Adipocyte (in vitro differentiated cells): Measurements from ENCODE around the gene SYNE2.

Experiments
- DNase-seq: peaks from one replicate; pipeline ENCODE4 v3.0.0-alpha.2; 2015; ENCODE audit warnings: low read depth
- H3K27me3 ChIP-seq: replicated peaks from 2 replicates; pipeline ENCODE4 v1.7.0; 2013; ENCODE audit warnings: mild to moderate bottlenecking, low read length, moderate library complexity; ENCODE audit not compliant: control insufficient read depth, insufficient read depth
- H3K36me3 ChIP-seq: 2 replicates; pipeline ENCODE4 v1.7.0; 2013; ENCODE audit warnings: low read length, mild to moderate bottlenecking, moderate library complexity; ENCODE audit not compliant: control insufficient read depth, insufficient read depth, severe bottlenecking
- H3K4me1 ChIP-seq: 2 replicates; pipeline ENCODE4 v1.7.0; 2013; ENCODE audit warnings: mild to moderate bottlenecking, low read length, moderate library complexity; ENCODE audit not compliant: control insufficient read depth, insufficient read depth
- H3K4me3 ChIP-seq: 2 replicates; pipeline ENCODE4 v1.7.0; 2013; ENCODE audit warnings: mild to moderate bottlenecking, low read length, moderate library complexity
- H3K9ac ChIP-seq: 2 replicates; pipeline ENCODE4 v1.7.0; 2013; ENCODE audit warnings: mild to moderate bottlenecking, low read length, moderate library complexity
- H3K9me3 ChIP-seq: 2 replicates; pipeline ENCODE4 v1.7.0; 2013; ENCODE audit warnings: mild to moderate bottlenecking, low read length, moderate library complexity; ENCODE audit not compliant: control insufficient read depth

SYNE2 gene

DNA sequence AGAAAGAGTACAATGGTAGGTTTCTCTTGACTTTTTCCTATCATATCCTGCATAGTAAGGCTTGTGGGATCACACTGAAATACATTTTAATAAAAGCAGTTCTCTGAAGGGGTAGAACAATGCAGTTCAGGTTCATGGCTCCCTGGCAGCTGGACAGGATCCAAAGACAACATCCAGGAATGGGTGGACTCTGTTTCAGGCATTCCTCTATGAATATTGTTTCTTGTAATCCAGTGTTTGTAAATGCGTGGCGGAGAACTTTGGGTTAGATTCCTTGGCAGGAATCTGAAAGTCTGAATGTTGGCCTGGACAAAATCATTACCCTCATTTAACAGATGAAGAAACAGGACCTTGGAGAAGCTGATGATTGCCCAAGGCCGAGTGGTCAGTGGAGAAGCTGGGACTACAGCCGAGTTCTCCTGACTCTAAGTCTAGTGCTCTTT lies 43.5 kb downstream of the SYNE2 start:
- H3K27me3 ChIP-seq: no peaks in the 10 kb centered on the region
- H3K9me3 ChIP-seq: no peaks in the 10 kb centered on the region
- H3K9ac ChIP-seq: peak overlapping the region; percentile 75
- H3K36me3 ChIP-seq: no peaks in the 10 kb centered on the region
- peak; percentile 97 for DNase-seq
- peaks cover 87% of the 10 kb centered on the region for H3K4me1 ChIP-seq
- peak overlapping the region; percentile 46 for H3K4me3 ChIP-seq

DNA sequence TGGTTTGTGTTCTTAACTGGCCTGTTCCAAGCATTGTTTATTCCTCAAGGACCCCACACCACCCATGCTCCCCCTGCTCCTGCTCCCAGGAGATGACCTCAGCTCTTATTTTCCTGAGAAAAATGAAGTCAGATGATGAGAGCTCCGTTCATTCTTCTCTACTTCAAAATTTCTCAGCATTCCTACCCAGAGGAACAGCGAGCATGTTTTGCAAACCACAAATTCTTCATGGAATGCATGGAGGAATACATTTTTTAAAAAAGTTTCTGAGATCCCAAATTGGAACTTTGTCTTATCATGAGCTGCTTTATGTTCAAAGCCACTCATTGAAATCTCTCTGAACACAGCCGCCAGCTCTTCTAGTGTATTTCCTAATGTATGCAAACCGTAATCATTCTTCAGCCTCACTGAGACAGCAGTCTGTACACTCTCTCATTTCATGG lies 44.9 kb downstream of the SYNE2 start:
- no peaks in the 10 kb centered on the region for H3K36me3 ChIP-seq
- H3K4me1 ChIP-seq: peaks cover 76% of the 10 kb centered on the region
- H3K27me3 ChIP-seq: no peaks in the 10 kb centered on the region
- H3K9me3 ChIP-seq: no peaks in the 10 kb centered on the region
- H3K4me3 ChIP-seq: no peak overlapping the region
- DNase-seq: peak; percentile 79
- H3K9ac ChIP-seq: peak overlapping the region; percentile 58

DNA sequence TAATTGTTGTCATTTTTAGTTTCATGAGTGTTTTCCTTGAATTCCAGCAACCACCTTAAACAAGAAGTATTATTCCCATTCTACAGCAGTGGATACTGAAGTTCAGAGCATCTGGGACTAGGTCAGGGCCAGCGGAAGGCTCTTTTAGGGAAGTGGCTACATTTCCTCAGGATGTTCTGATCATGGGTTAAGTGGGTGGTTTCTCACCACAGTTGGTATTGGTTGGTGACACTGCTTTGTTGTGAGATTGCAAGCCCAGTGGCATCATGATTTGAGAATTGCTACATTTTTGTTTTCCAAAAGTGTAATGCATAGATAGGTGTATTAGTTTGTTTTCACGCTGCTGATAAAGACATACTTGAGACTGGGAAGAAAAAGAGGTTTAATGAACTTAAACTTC lies 47.1 kb downstream of the SYNE2 start:
- H3K9ac ChIP-seq: no peak overlapping the region
- H3K4me1 ChIP-seq: peaks cover 55% of the 10 kb centered on the region
- H3K36me3 ChIP-seq: no peaks in the 10 kb centered on the region
- H3K4me3 ChIP-seq: no peak overlapping the region
- H3K9me3 ChIP-seq: no peaks in the 10 kb centered on the region
- H3K27me3 ChIP-seq: no peaks in the 10 kb centered on the region
- DNase-seq: no peak

DNA sequence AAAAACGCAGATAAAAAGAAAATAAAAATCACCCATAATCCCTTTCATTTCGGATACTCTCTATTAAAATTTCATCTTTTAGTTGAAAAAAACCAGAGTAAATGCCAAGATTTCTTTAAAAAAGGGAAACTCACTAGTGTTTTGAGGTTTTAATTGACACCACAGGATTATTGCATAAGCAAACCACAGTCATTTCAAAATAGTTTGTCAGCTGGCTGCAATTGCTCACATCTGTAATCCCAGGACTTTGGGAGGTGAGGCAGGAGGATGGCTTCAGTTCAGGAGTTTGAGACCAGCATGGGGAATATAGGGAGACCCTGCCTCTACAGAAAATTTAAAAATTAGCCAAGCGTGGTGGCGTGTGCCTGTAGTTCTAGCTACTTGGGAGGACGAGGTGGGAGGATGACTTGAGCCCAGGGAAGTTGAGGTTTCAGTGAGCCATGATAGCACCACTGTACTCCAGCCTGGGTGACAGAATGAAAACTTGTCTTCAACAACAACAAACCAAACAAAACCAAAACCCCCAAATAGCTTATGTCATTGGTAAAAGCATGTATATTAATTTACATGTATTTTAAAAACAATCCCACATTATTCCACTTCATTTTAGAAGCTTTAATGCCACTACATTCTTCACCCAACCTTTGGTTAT lies 48.8 kb downstream of the SYNE2 start:
- Histone ChIP-seq H3K9ac (no peak overlapping the region), H3K27me3 (no peaks in the 10 kb centered on the region), H3K4me1 (peaks cover 42% of the 10 kb centered on the region), H3K36me3 (no peaks in the 10 kb centered on the region), H3K4me3 (no peak overlapping the region), H3K9me3 (no peaks in the 10 kb centered on the region)
- DNase-seq: peak; percentile 81

DNA sequence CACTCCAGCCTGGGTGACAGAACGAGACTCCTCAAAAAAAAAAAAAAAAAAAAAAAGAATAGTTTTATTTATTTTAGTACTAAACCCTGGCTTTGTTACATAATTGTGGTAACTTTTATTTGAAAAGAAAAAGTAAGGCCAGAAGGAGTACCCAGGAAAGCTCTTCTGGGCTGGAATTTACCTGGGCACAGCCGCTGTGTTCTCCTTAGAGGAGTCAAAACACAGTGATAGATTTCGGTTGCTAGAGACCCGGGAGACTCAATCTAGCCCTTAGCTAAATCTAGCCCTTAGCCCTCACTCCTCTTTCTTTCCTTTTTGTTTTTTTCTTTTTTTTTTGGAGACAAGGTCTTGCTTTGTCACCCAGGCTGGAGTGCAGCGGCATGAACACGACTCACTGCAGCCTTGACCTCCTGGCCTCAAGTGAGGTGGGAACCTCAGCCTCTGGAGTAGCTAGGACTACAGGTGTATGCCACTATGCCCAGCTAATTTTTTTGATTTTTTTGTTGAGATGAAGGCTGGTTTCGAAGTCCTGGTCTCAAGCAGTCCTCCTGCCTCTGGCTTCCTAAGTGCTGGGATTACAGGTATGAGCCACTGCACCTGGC lies 49.7 kb downstream of the SYNE2 start:
- no peaks in the 10 kb centered on the region for H3K9me3 ChIP-seq
- H3K36me3 ChIP-seq: no peaks in the 10 kb centered on the region
- H3K4me1 ChIP-seq: peaks cover 33% of the 10 kb centered on the region

DNA sequence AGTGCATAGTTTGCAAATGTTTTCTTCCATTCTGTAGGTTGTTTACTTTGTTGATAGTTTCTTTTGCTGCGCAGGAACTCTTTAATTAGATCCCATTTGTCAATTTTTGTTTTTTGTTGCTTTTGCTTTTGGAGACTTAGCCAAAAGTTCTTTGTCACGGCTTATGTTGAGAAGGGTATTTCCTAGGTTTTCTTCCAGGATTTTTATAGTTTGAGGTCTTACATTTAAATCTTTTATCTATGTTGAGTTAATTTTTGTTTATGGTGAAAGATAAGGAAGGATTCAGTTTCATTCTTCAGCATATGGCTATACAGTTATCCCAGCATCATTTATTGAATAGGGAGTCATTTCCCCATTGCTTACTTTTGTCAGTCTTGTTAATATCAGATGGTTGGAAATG lies 51.9 kb downstream of the SYNE2 start:
- Histone ChIP-seq H3K27me3 (no peaks in the 10 kb centered on the region), H3K9ac (no peak overlapping the region), H3K36me3 (no peaks in the 10 kb centered on the region), H3K4me3 (no peak overlapping the region), H3K9me3 (no peaks in the 10 kb centered on the region), H3K4me1 (peaks cover 33% of the 10 kb centered on the region)
- no peak for DNase-seq

More for the DNA sequence above, 49.7 kb downstream of the SYNE2 start:
- Histone ChIP-seq H3K27me3 (no peaks in the 10 kb centered on the region), H3K4me3 (no peak overlapping the region), H3K9ac (no peak overlapping the region)
- no peak for DNase-seq

DNA sequence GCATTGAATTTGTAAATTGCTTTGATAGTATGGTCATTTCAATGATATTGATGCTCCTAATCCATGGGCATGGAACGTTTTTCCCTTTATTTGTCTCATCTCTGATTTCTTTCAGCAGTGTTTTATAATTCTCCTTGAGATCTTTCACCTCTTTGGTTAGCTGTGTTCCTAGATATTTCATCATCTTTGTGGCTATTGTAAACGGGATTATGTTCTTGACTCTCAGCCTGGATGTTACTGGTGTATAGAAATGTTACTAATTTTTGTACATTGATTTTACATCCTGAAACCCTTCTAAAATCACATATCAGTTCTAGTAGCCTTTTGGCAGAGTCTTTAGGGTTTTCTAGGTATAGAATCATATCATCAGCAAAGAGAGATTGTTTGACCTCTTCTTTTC lies 52.6 kb downstream of the SYNE2 start:
- Histone ChIP-seq H3K4me3 (no peak overlapping the region), H3K9ac (no peak overlapping the region), H3K4me1 (peaks cover 33% of the 10 kb centered on the region), H3K36me3 (no peaks in the 10 kb centered on the region), H3K27me3 (no peaks in the 10 kb centered on the region), H3K9me3 (no peaks in the 10 kb centered on the region)
- no peak for DNase-seq

DNA sequence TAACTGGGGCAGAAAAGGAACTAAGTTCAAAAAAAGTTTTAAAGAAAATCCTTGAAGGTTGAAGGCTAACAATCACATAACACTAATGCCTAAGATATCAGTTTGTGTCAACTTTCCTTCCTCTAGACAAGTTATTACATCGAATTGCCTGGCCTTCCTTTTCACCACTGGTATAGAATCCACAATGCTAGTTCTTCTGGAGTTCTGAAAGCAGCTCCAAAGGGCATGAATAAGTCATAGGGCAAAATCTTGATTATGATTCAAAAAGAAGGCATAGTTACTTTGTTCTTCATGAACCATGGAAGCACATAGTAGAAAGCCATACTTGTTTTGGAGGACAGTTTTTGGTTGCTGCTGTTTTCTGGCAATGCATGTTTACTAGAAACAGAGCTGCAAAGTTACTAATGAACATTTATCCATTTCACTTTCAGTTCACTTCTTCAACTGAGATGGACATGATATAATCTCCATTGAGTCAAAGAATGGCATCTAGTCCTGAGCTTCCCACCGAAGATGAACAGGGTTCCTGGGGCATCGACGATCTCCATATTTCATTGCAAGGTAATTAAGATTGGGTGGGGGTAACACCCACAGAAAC lies 56.0 kb downstream of the SYNE2 start:
- no peaks in the 10 kb centered on the region for H3K27me3 ChIP-seq
- H3K4me1 ChIP-seq: peaks cover 28% of the 10 kb centered on the region
- DNase-seq: no peak
- no peaks in the 10 kb centered on the region for H3K36me3 ChIP-seq
- H3K4me3 ChIP-seq: peak overlapping the region; percentile 69
- H3K9ac ChIP-seq: no peak overlapping the region
- no peaks in the 10 kb centered on the region for H3K9me3 ChIP-seq

DNA sequence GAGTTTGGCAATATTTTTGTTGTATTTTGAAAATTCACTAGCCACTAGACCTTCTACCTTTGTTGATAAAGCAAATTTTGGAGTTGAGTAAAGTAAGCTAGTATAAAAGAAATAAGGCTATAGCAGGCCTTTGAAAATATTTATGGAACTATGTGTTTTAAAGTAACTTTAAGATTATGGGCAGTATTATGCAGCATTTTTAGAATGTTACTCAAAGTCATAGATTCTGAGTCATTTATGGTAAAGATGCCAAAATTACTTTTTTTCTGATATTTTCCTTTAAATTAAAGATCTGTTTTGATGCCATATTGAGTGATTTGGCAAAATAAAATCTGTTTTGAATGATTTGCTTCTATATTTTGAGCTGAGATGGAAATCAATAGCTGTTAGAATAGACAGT lies 57.2 kb downstream of the SYNE2 start:
- no peak overlapping the region for H3K9ac ChIP-seq
- H3K27me3 ChIP-seq: no peaks in the 10 kb centered on the region
- H3K4me3 ChIP-seq: no peak overlapping the region
- no peaks in the 10 kb centered on the region for H3K9me3 ChIP-seq
- DNase-seq: peak; percentile 58
- peaks cover 28% of the 10 kb centered on the region for H3K4me1 ChIP-seq
- H3K36me3 ChIP-seq: no peaks in the 10 kb centered on the region

DNA sequence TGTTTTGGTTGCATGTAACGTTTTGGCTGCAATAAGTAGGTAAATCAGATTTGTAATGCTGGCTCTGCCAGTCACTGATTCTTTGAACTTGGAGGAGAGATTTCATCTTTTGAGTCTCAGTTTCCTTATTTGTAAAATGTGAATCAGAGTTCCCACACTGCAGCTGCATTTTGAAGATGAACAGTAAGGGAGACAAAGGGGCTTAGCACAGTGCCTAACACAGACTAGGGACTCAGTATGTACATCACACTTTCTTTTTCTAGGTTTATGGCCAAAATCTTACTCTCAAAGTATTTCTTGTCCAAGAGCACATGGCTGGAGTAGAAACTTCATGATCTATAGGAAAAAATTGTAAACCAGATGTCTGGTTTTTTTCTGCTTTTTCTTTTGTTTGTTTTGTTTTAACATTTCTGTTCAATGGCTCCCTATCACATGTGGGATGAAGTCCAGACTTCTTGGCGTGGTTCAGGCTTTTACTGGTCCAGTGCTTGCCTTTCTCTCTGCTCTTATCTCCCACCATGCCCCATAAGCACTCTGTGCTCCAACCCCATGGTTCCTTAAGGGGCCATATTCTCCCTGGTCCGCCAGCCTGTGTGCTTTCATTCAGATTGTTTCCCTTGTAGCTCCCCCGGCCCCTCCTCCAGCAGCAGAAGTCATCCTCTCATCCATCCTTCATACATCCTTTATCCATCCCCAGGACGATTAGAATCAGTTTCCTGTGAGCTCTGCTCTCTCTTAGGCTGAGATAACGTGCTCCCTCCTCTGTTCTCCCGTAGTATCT lies 58.0 kb downstream of the SYNE2 start:
- H3K4me1 ChIP-seq: peaks cover 28% of the 10 kb centered on the region
- H3K4me3 ChIP-seq: no peak overlapping the region
- H3K36me3 ChIP-seq: no peaks in the 10 kb centered on the region
- H3K9me3 ChIP-seq: no peaks in the 10 kb centered on the region
- no peaks in the 10 kb centered on the region for H3K27me3 ChIP-seq
- peak; percentile 48 for DNase-seq
- H3K9ac ChIP-seq: no peak overlapping the region

DNA sequence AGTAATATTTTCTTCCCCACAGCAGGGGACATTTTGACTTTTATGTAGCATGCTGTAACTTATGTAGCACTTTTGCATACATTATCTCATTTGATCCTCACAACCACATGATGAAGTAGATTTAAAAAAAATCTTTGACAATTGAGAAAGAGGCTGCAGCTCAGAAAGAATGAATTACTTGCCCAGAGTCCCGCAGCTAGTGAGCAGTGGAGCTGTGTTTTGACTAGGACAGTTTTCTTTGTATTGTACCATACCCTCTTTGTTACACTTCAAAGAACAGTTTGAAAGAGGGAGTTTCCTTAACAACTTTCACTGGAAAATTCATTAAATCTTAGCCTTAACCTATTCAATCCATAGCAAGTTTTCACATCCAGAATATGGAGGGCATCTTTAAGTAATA lies 58.6 kb downstream of the SYNE2 start:
- Histone ChIP-seq H3K27me3 (no peaks in the 10 kb centered on the region), H3K9me3 (no peaks in the 10 kb centered on the region), H3K36me3 (no peaks in the 10 kb centered on the region), H3K4me1 (peaks cover 28% of the 10 kb centered on the region), H3K4me3 (no peak overlapping the region), H3K9ac (no peak overlapping the region)
- DNase-seq: no peak
